Measurements from ENCODE around the gene GRIA3. TPM values are rescaled to one million over a fixed set of nuclear protein-coding genes. Genes with fewer than 3 reads are reported as not detected.

Gene GRIA3
- total and polyA plus RNA-seq, 9 donors = 1.2 to 11.2 (median 4.2) TPM

- H3K4me3 ChIP-seq = no peak overlapping the region
- H3K27me3 ChIP-seq = no peaks in the 10 kb centered on the region
- no peak for DNase-seq
- no peaks in the 10 kb centered on the region for H3K4me1 ChIP-seq (ENCODE audit: insufficient read depth)
- no peak for TF ChIP-seq EP300 (IDR thresholded peaks at IDR 0.05)
- TF ChIP-seq POLR2A (IDR thresholded peaks at IDR 0.05) = no peak
- no peak for TF ChIP-seq CTCF (IDR thresholded peaks at IDR 0.05)
- no peaks in the 10 kb centered on the region for H3K9me3 ChIP-seq
- intact Hi-C loops (cut with DNase I) = loop anchor here in 1 of 4 donors (10.0 kb wide), 1 partner anchor 46 kb away; the partner anchor contains the start of gene GRIA3
- H3K27ac ChIP-seq = no peak overlapping the region
- 13 to 21% (median 16%) methylated on average over 2 of the region's 2 CpGs for WGBS, 3 donors
- H3K36me3 ChIP-seq = no peaks in the 10 kb centered on the region
Measured at GRCh38 chrX:123230798-123231197, 46.7 kb downstream of the GRIA3 start.

- Histone ChIP-seq H3K36me3 (no peaks in the 10 kb centered on the region), H3K4me3 (no peak overlapping the region), H3K9me3 (no peaks in the 10 kb centered on the region), H3K4me1 (ENCODE audit: insufficient read depth) (no peaks in the 10 kb centered on the region), H3K27ac (no peak overlapping the region), H3K27me3 (no peaks in the 10 kb centered on the region)
- intact Hi-C loops (cut with DNase I) = loop anchor here in 1 of 4 donors (10.0 kb wide), 1 partner anchor 52 kb away; the partner anchor contains the start of gene GRIA3
- DNase-seq = no peak
- TF ChIP-seq POLR2A (IDR thresholded peaks at IDR 0.05) (no peak), EP300 (IDR thresholded peaks at IDR 0.05) (no peak), CTCF (IDR thresholded peaks at IDR 0.05) (no peak)
Measured at GRCh38 chrX:123236859-123237258, 52.8 kb downstream of the GRIA3 start.

- intact Hi-C loops (cut with DNase I) = loop anchor here in 1 of 4 donors (10.0 kb wide), 1 partner anchor 52 kb away; the partner anchor contains the start of gene GRIA3
- H3K4me3 ChIP-seq = no peak overlapping the region
- TF ChIP-seq POLR2A (IDR thresholded peaks at IDR 0.05) = no peak
- no peak for TF ChIP-seq CTCF (IDR thresholded peaks at IDR 0.05)
- no peak for TF ChIP-seq EP300 (IDR thresholded peaks at IDR 0.05)
- H3K36me3 ChIP-seq = no peaks in the 10 kb centered on the region
- no peaks in the 10 kb centered on the region for H3K4me1 ChIP-seq (ENCODE audit: insufficient read depth)
- no peaks in the 10 kb centered on the region for H3K9me3 ChIP-seq
- no peaks in the 10 kb centered on the region for H3K27me3 ChIP-seq
- H3K27ac ChIP-seq = no peak overlapping the region
- no peak for DNase-seq
- 55 to 76% (median 66%) methylated on average over 3 of the region's 3 CpGs for WGBS, 3 donors
Measured at GRCh38 chrX:123237271-123237670, 53.2 kb downstream of the GRIA3 start.

GRCh38 chrX:123254457-123254856 lies 70.4 kb downstream of the GRIA3 start:
- no peak for DNase-seq
- intact Hi-C loops (cut with DNase I) = no loop called here
- WGBS, 3 donors = 76 to 84% (median 77%) methylated on average over 1 of the region's 1 CpG
- Histone ChIP-seq H3K27ac (no peak overlapping the region), H3K4me1 (ENCODE audit: insufficient read depth) (no peaks in the 10 kb centered on the region), H3K4me3 (no peak overlapping the region), H3K9me3 (no peaks in the 10 kb centered on the region), H3K27me3 (no peaks in the 10 kb centered on the region), H3K36me3 (no peaks in the 10 kb centered on the region)
- TF ChIP-seq CTCF (IDR thresholded peaks at IDR 0.05) (no peak), POLR2A (IDR thresholded peaks at IDR 0.05) (no peak), EP300 (IDR thresholded peaks at IDR 0.05) (no peak)
